GM23338 (cell line): ENCODE measurements around the gene ACTR6. TPM values are rescaled to one million over a fixed set of nuclear protein-coding genes. Genes with fewer than 3 reads are reported as not detected.

Source experiments
- ATAC-seq: fragments of 200-7000 bp; cut with Tn5 transposase; 3 replicates; pipeline ENCODE4 v1.9.1; 2020
- DNase-seq: peaks from one replicate; pipeline ENCODE4 v3.0.0-alpha.2; 2015; ENCODE audit warnings: low spot score
- H2AFZ ChIP-seq: fragments of 200-600 bp; sonication (generic); 2 replicates; pipeline ENCODE4 v1.8.0; 2016; ENCODE audit warnings: antibody characterized with exemption, mild to moderate bottlenecking, moderate library complexity
- H3F3A ChIP-seq: fragments of 200-600 bp; sonication (generic); replicated peaks from 2 replicates; pipeline ENCODE4 v1.8.0; 2017; ENCODE audit warnings: antibody characterized with exemption, mixed run types, low read depth
- H3K27ac ChIP-seq: fragments of 200-600 bp; sonication (generic); 2 replicates; pipeline ENCODE4 v1.6.1; 2016; ENCODE audit warnings: low read depth
- H3K27me3 ChIP-seq: fragments of 200-600 bp; sonication (generic); 2 replicates; pipeline ENCODE4 v1.8.0; 2016; ENCODE audit warnings: mild to moderate bottlenecking, mixed run types, moderate library complexity; ENCODE audit not compliant: insufficient read depth
- H3K36me3 ChIP-seq: fragments of 200-600 bp; sonication (generic); 2 replicates; pipeline ENCODE4 v1.8.0; 2016; ENCODE audit warnings: mild to moderate bottlenecking; ENCODE audit not compliant: insufficient read depth
- H3K4me1 ChIP-seq: fragments of 200-600 bp; sonication (generic); 2 replicates; pipeline ENCODE4 v1.8.0; 2016; ENCODE audit warnings: mild to moderate bottlenecking, moderate library complexity; ENCODE audit not compliant: insufficient read depth
- H3K4me2 ChIP-seq: fragments of 200-600 bp; sonication (generic); 2 replicates; pipeline ENCODE4 v1.7.1; 2017; ENCODE audit warnings: mixed run types
- H3K4me3 ChIP-seq: fragments of 200-600 bp; sonication (generic); 2 replicates; pipeline ENCODE4 v1.6.1; 2016; ENCODE audit warnings: mixed run types
- H3K79me2 ChIP-seq: fragments of 200-600 bp; sonication (generic); replicated peaks from 2 replicates; pipeline ENCODE4 v1.8.0; 2017; ENCODE audit warnings: mild to moderate bottlenecking; ENCODE audit not compliant: insufficient read depth
- H3K9me2 ChIP-seq: fragments of 200-600 bp; sonication (generic); 2 replicates; pipeline ENCODE4 v1.8.0; 2017; ENCODE audit not compliant: insufficient read depth
- H4K20me1 ChIP-seq: fragments of 200-600 bp; sonication (generic); replicated peaks from 2 replicates; pipeline ENCODE4 v1.8.0; 2017; ENCODE audit warnings: mild to moderate bottlenecking; ENCODE audit not compliant: insufficient read depth
- H3K27ac Mint-ChIP-seq: 2 replicates; pipeline ENCODE4 v1.8.0; 2020; ENCODE audit warnings: inconsistent platforms, mild to moderate bottlenecking, moderate library complexity, mixed read lengths
- H3K27me3 Mint-ChIP-seq: 3 replicates; pipeline ENCODE4 v1.8.0; 2022; ENCODE audit warnings: low read depth, mild to moderate bottlenecking, moderate library complexity, mixed read lengths, inconsistent platforms; ENCODE audit not compliant: insufficient read depth, poor library complexity
- H3K36me3 Mint-ChIP-seq: 3 replicates; pipeline ENCODE4 v1.8.0; 2021; ENCODE audit warnings: low read depth, mild to moderate bottlenecking, inconsistent platforms, moderate library complexity, mixed read lengths
- H3K4me1 Mint-ChIP-seq: 3 replicates; pipeline ENCODE4 v1.8.0; 2020; ENCODE audit warnings: mild to moderate bottlenecking, inconsistent platforms, mixed read lengths
- H3K4me3 Mint-ChIP-seq: 3 replicates; pipeline ENCODE4 v1.8.0; 2021; ENCODE audit warnings: moderate library complexity, mild to moderate bottlenecking, inconsistent platforms, mixed read lengths
- H3K9me3 Mint-ChIP-seq: 3 replicates; pipeline ENCODE4 v1.8.0; 2020; ENCODE audit warnings: moderate library complexity, mild to moderate bottlenecking, inconsistent platforms, mixed read lengths
- CREB1 ChIP-seq: fragments of 250-450 bp; sonication (Bioruptor Pico); IDR thresholded peaks from 2 replicates; pipeline ENCODE4 v1.5.0; 2020; ENCODE audit warnings: low read depth, mild to moderate bottlenecking, moderate library complexity
- EZH2 ChIP-seq: fragments of 200-600 bp; sonication (generic); IDR thresholded peaks from one replicate; pipeline ENCODE4 v1.8.0; 2017; ENCODE audit warnings: antibody characterized with exemption, mild to moderate bottlenecking, low read depth; ENCODE audit not compliant: unreplicated experiment
- EZH2phosphoT487 ChIP-seq: fragments of 200-600 bp; sonication (generic); IDR thresholded peaks from one replicate; pipeline ENCODE4 v1.8.1; 2018; ENCODE audit warnings: antibody characterized with exemption; ENCODE audit not compliant: unreplicated experiment
- JUNB ChIP-seq: IDR thresholded peaks from one replicate; pipeline ENCODE4 v1.6.1; 2016; ENCODE audit warnings: antibody characterized with exemption; ENCODE audit not compliant: unreplicated experiment
- NANOG ChIP-seq: IDR thresholded peaks from 2 replicates; pipeline ENCODE4 v1.6.1; 2016; ENCODE audit warnings: antibody characterized with exemption, borderline replicate concordance
- POLR2AphosphoS5 ChIP-seq: IDR thresholded peaks from 2 replicates; pipeline ENCODE4 v1.6.1; 2016; ENCODE audit warnings: antibody characterized with exemption, low read depth
- ZNF114 ChIP-seq: fragments of 250-450 bp; sonication (Bioruptor Pico); IDR thresholded peaks from 2 replicates; pipeline ENCODE4 v1.5.0; 2020; ENCODE audit warnings: mild to moderate bottlenecking, moderate library complexity
- polyA plus RNA-seq: library from polyadenylated mRNA; unstranded; fragments of >200 nt; fragmentation: Nextera tagmentation; extraction: Ambion mirVana; gene quantifications from 2 replicates; pipeline ENCODE4 v1.2.1, GENCODE V29; 2016
- total RNA-seq: library from RNA; depleted of rRNA; stranded (reverse); fragments of >200 nt; shearing (Covaris generic); gene quantifications from 2 replicates; pipeline ENCODE4 v1.2.3, GENCODE V29; 2014
- TF ChIP-seq, protein P1 (sequence below), 2 experiments: fragments of 200-600 bp in 1 of 2; sonication (generic) in 1 of 2; conservative IDR thresholded peaks; 2 replicates each; pipeline versions ENCODE4 v1.5.1 to v1.6.1; 2016 to 2017; ENCODE audit warnings: antibody characterized with exemption in 2 of 2, low read depth in 2 of 2, mild to moderate bottlenecking in 2 of 2, moderate library complexity in 1 of 2
- TF ChIP-seq, protein P2 (sequence below): IDR thresholded peaks from one replicate; pipeline ENCODE4 v1.6.1; 2018; ENCODE audit warnings: antibody characterized with exemption; ENCODE audit not compliant: unreplicated experiment
- TF ChIP-seq, protein P3 (sequence below): IDR thresholded peaks from 2 replicates; pipeline ENCODE4 v1.6.1; 2016; ENCODE audit warnings: antibody characterized with exemption

ACTR6 gene
- total and polyA plus RNA-seq, 2 experiments from 2014 or later = 30.1 to 42.5 TPM

DNA sequence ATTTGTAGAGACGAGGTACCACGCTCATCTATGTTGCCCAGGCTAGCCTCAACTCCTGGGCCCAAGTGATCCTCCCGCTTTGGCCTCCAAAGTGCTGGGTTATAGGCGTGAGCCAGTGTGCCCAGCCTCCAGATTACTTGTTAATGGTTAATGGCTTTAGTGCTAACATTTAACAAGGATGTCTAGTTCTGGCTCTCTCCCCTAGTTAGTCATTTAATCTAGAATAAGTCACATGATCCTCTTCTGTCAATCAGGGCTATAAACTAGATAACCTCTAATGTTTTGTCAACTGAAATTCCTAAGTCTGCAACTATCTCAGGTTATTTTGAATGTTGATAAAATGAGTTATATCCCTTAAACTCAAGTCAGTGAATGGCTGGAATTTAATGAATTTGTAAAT is 15.7 kb downstream of the ACTR6 start (continued):
- TF ChIP-seq, protein P1, sequence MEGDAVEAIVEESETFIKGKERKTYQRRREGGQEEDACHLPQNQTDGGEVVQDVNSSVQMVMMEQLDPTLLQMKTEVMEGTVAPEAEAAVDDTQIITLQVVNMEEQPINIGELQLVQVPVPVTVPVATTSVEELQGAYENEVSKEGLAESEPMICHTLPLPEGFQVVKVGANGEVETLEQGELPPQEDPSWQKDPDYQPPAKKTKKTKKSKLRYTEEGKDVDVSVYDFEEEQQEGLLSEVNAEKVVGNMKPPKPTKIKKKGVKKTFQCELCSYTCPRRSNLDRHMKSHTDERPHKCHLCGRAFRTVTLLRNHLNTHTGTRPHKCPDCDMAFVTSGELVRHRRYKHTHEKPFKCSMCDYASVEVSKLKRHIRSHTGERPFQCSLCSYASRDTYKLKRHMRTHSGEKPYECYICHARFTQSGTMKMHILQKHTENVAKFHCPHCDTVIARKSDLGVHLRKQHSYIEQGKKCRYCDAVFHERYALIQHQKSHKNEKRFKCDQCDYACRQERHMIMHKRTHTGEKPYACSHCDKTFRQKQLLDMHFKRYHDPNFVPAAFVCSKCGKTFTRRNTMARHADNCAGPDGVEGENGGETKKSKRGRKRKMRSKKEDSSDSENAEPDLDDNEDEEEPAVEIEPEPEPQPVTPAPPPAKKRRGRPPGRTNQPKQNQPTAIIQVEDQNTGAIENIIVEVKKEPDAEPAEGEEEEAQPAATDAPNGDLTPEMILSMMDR (conservative IDR thresholded peaks at IDR 0.05; ENCODE audit: low read depth in 2 of 2) = no peak
- TF ChIP-seq CREB1 (no peak), ZNF114 (CRISPR knock-in tag) (no peak), EZH2 (no peak), JUNB (no peak)
- TF ChIP-seq, protein P2, sequence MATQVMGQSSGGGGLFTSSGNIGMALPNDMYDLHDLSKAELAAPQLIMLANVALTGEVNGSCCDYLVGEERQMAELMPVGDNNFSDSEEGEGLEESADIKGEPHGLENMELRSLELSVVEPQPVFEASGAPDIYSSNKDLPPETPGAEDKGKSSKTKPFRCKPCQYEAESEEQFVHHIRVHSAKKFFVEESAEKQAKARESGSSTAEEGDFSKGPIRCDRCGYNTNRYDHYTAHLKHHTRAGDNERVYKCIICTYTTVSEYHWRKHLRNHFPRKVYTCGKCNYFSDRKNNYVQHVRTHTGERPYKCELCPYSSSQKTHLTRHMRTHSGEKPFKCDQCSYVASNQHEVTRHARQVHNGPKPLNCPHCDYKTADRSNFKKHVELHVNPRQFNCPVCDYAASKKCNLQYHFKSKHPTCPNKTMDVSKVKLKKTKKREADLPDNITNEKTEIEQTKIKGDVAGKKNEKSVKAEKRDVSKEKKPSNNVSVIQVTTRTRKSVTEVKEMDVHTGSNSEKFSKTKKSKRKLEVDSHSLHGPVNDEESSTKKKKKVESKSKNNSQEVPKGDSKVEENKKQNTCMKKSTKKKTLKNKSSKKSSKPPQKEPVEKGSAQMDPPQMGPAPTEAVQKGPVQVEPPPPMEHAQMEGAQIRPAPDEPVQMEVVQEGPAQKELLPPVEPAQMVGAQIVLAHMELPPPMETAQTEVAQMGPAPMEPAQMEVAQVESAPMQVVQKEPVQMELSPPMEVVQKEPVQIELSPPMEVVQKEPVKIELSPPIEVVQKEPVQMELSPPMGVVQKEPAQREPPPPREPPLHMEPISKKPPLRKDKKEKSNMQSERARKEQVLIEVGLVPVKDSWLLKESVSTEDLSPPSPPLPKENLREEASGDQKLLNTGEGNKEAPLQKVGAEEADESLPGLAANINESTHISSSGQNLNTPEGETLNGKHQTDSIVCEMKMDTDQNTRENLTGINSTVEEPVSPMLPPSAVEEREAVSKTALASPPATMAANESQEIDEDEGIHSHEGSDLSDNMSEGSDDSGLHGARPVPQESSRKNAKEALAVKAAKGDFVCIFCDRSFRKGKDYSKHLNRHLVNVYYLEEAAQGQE = no peak

DNA sequence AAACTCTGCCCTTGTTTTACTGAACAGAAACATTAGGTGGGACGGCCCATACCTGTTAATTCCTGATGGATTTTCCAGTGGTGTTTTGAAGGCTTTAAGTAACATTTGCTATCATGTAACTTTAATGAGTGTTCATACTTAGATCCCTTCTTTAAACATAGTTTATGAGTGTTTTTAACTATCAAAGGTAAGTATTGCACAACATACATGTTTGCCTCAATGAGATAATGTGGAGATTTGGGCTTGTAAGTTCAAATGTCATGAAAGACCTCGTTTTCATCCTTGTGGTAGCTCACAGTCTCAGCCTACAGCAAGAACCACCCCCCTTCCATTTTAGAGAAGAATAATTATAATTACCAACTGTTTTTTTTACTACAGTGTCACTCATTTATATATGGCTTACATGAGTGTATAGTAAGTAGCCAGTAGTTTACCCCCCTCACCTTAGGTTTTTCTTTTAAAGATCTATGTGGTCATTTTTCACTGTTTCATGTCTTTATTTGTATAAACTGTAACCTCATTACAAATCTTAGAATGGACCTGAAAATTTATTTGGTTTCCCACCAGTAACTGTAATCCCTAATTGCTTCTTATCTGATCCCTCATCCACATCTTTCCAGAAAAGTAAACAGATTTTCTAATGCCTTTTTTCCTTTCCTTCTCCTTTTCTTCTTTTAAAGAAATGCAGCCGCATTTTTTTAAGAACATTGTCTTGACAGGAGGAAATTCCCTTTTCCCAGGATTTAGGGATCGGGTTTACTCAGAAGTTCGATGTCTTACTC is 18.9 kb downstream of the ACTR6 start:
- no peak for ATAC-seq
- H3K27me3 ChIP-seq = no peaks in the 10 kb centered on the region
- no peak for TF ChIP-seq EZH2phosphoT487
- no peak for TF ChIP-seq CREB1
- TF ChIP-seq, protein P3, sequence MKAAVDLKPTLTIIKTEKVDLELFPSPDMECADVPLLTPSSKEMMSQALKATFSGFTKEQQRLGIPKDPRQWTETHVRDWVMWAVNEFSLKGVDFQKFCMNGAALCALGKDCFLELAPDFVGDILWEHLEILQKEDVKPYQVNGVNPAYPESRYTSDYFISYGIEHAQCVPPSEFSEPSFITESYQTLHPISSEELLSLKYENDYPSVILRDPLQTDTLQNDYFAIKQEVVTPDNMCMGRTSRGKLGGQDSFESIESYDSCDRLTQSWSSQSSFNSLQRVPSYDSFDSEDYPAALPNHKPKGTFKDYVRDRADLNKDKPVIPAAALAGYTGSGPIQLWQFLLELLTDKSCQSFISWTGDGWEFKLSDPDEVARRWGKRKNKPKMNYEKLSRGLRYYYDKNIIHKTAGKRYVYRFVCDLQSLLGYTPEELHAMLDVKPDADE = no peak
- TF ChIP-seq, protein P2 = no peak
- TF ChIP-seq NANOG = no peak
- no peak for TF ChIP-seq EZH2
- no peak for TF ChIP-seq JUNB
- TF ChIP-seq POLR2AphosphoS5 = no peak

More for the DNA sequence above, 18.9 kb downstream of the ACTR6 start:
- no peaks in the 10 kb centered on the region for H3K9me2 ChIP-seq
- H3K4me1 ChIP-seq = no peaks in the 10 kb centered on the region
- Mint-ChIP-seq H3K27me3 (no peaks in the 10 kb centered on the region), H3K4me3 (no peak overlapping the region), H3K4me1 (no peaks in the 10 kb centered on the region), H3K9me3 (no peaks in the 10 kb centered on the region), H3K27ac (no peak overlapping the region), H3K36me3 (peaks cover 27% of the 10 kb centered on the region; the same call in 2 of the 3 replicates)
- H3K79me2 ChIP-seq = no peaks in the 10 kb centered on the region
- no peak for DNase-seq
- no peak overlapping the region for H3K27ac ChIP-seq
- H3K4me2 ChIP-seq = no peak overlapping the region
- peaks cover 27% of the 10 kb centered on the region; the same call in 1 of the 2 replicates for H3K36me3 ChIP-seq
- H4K20me1 ChIP-seq = no peaks in the 10 kb centered on the region; the same call in 1 of the 2 replicates
- no peak overlapping the region for H3K4me3 ChIP-seq
- H3F3A ChIP-seq = no peaks in the 10 kb centered on the region
- no peak overlapping the region for H2AFZ ChIP-seq
